ENCODE measurements around the gene GRM4.

Gene GRM4

GRCh38 chr6:34072727-34073126 lies 73.2 kb downstream of the GRM4 start:
- H3K4me1 ChIP-seq (ENCODE audit: control insufficient read depth, insufficient read depth, low read length, poor library complexity, severe bottlenecking) = no peaks in the 10 kb centered on the region
- H3K36me3 ChIP-seq (ENCODE audit: control insufficient read depth, insufficient read depth, low read length) = no peaks in the 10 kb centered on the region
- H3K4me3 ChIP-seq (ENCODE audit: insufficient read depth, low read depth, low read length, poor library complexity, severe bottlenecking) = no peak overlapping the region
- H3K27me3 ChIP-seq (replicated peaks; ENCODE audit: control insufficient read depth, insufficient read depth, low read length, poor library complexity, severe bottlenecking) = no peaks in the 10 kb centered on the region
- no peaks in the 10 kb centered on the region for H3K9me3 ChIP-seq (ENCODE audit: control insufficient read depth, low read length)
- no peak overlapping the region for H3K27ac ChIP-seq (ENCODE audit: insufficient read depth, low read length, poor library complexity, severe bottlenecking)
- no peak for DNase-seq

- H3K27me3 ChIP-seq (replicated peaks; ENCODE audit: control insufficient read depth, insufficient read depth, low read length, poor library complexity, severe bottlenecking) = no peaks in the 10 kb centered on the region
- no peak overlapping the region for H3K27ac ChIP-seq (ENCODE audit: insufficient read depth, low read length, poor library complexity, severe bottlenecking)
- no peak overlapping the region for H3K4me3 ChIP-seq (ENCODE audit: insufficient read depth, low read depth, low read length, poor library complexity, severe bottlenecking)
- no peak for DNase-seq
- no peaks in the 10 kb centered on the region for H3K36me3 ChIP-seq (ENCODE audit: control insufficient read depth, insufficient read depth, low read length)
- no peaks in the 10 kb centered on the region for H3K4me1 ChIP-seq (ENCODE audit: control insufficient read depth, insufficient read depth, low read length, poor library complexity, severe bottlenecking)
- no peaks in the 10 kb centered on the region for H3K9me3 ChIP-seq (ENCODE audit: control insufficient read depth, low read length)
These were observed 74.0 kb downstream of the GRM4 start for GRCh38 chr6:34071884-34072379.

GRCh38 chr6:34071136-34071883 lies 74.6 kb downstream of the GRM4 start:
- no peak overlapping the region for H3K27ac ChIP-seq (ENCODE audit: insufficient read depth, low read length, poor library complexity, severe bottlenecking)
- no peaks in the 10 kb centered on the region for H3K4me1 ChIP-seq (ENCODE audit: control insufficient read depth, insufficient read depth, low read length, poor library complexity, severe bottlenecking)
- no peak overlapping the region for H3K4me3 ChIP-seq (ENCODE audit: insufficient read depth, low read depth, low read length, poor library complexity, severe bottlenecking)
- no peaks in the 10 kb centered on the region for H3K36me3 ChIP-seq (ENCODE audit: control insufficient read depth, insufficient read depth, low read length)
- H3K27me3 ChIP-seq (replicated peaks; ENCODE audit: control insufficient read depth, insufficient read depth, low read length, poor library complexity, severe bottlenecking) = no peaks in the 10 kb centered on the region
- no peak for DNase-seq
- H3K9me3 ChIP-seq (ENCODE audit: control insufficient read depth, low read length) = no peaks in the 10 kb centered on the region

GRCh38 chr6:34070315-34071135 lies 75.4 kb downstream of the GRM4 start:
- Histone ChIP-seq H3K36me3 (ENCODE audit: control insufficient read depth, insufficient read depth, low read length) (no peaks in the 10 kb centered on the region), H3K27ac (ENCODE audit: insufficient read depth, low read length, poor library complexity, severe bottlenecking) (no peak overlapping the region), H3K4me3 (ENCODE audit: insufficient read depth, low read depth, low read length, poor library complexity, severe bottlenecking) (no peak overlapping the region), H3K4me1 (ENCODE audit: control insufficient read depth, insufficient read depth, low read length, poor library complexity, severe bottlenecking) (no peaks in the 10 kb centered on the region), H3K9me3 (ENCODE audit: control insufficient read depth, low read length) (no peaks in the 10 kb centered on the region), H3K27me3 (replicated peaks; ENCODE audit: control insufficient read depth, insufficient read depth, low read length, poor library complexity, severe bottlenecking) (no peaks in the 10 kb centered on the region)
- DNase-seq = no peak

GRCh38 chr6:34068462-34069044 lies 77.3 kb downstream of the GRM4 start:
- Histone ChIP-seq H3K4me3 (ENCODE audit: insufficient read depth, low read depth, low read length, poor library complexity, severe bottlenecking) (no peak overlapping the region), H3K27ac (ENCODE audit: insufficient read depth, low read length, poor library complexity, severe bottlenecking) (no peak overlapping the region), H3K9me3 (ENCODE audit: control insufficient read depth, low read length) (no peaks in the 10 kb centered on the region), H3K27me3 (replicated peaks; ENCODE audit: control insufficient read depth, insufficient read depth, low read length, poor library complexity, severe bottlenecking) (no peaks in the 10 kb centered on the region), H3K4me1 (ENCODE audit: control insufficient read depth, insufficient read depth, low read length, poor library complexity, severe bottlenecking) (no peaks in the 10 kb centered on the region), H3K36me3 (ENCODE audit: control insufficient read depth, insufficient read depth, low read length) (no peaks in the 10 kb centered on the region)
- DNase-seq = no peak

- Histone ChIP-seq H3K27ac (ENCODE audit: insufficient read depth, low read length, poor library complexity, severe bottlenecking) (no peak overlapping the region), H3K9me3 (ENCODE audit: control insufficient read depth, low read length) (no peaks in the 10 kb centered on the region), H3K36me3 (ENCODE audit: control insufficient read depth, insufficient read depth, low read length) (no peaks in the 10 kb centered on the region), H3K27me3 (replicated peaks; ENCODE audit: control insufficient read depth, insufficient read depth, low read length, poor library complexity, severe bottlenecking) (no peaks in the 10 kb centered on the region), H3K4me3 (ENCODE audit: insufficient read depth, low read depth, low read length, poor library complexity, severe bottlenecking) (no peak overlapping the region), H3K4me1 (ENCODE audit: control insufficient read depth, insufficient read depth, low read length, poor library complexity, severe bottlenecking) (no peaks in the 10 kb centered on the region)
- no peak for DNase-seq
These were observed 78.1 kb downstream of the GRM4 start for GRCh38 chr6:34067814-34068213.

- Histone ChIP-seq H3K4me3 (ENCODE audit: insufficient read depth, low read depth, low read length, poor library complexity, severe bottlenecking) (no peak overlapping the region), H3K27ac (ENCODE audit: insufficient read depth, low read length, poor library complexity, severe bottlenecking) (no peak overlapping the region), H3K36me3 (ENCODE audit: control insufficient read depth, insufficient read depth, low read length) (no peaks in the 10 kb centered on the region), H3K9me3 (ENCODE audit: control insufficient read depth, low read length) (no peaks in the 10 kb centered on the region), H3K4me1 (ENCODE audit: control insufficient read depth, insufficient read depth, low read length, poor library complexity, severe bottlenecking) (no peaks in the 10 kb centered on the region), H3K27me3 (replicated peaks; ENCODE audit: control insufficient read depth, insufficient read depth, low read length, poor library complexity, severe bottlenecking) (no peaks in the 10 kb centered on the region)
- DNase-seq = no peak
These were observed 78.8 kb downstream of the GRM4 start for GRCh38 chr6:34066772-34067770.

- Histone ChIP-seq H3K36me3 (ENCODE audit: control insufficient read depth, insufficient read depth, low read length) (no peaks in the 10 kb centered on the region), H3K27ac (ENCODE audit: insufficient read depth, low read length, poor library complexity, severe bottlenecking) (no peak overlapping the region), H3K4me1 (ENCODE audit: control insufficient read depth, insufficient read depth, low read length, poor library complexity, severe bottlenecking) (no peaks in the 10 kb centered on the region), H3K27me3 (replicated peaks; ENCODE audit: control insufficient read depth, insufficient read depth, low read length, poor library complexity, severe bottlenecking) (no peaks in the 10 kb centered on the region), H3K9me3 (ENCODE audit: control insufficient read depth, low read length) (no peaks in the 10 kb centered on the region), H3K4me3 (ENCODE audit: insufficient read depth, low read depth, low read length, poor library complexity, severe bottlenecking) (no peak overlapping the region)
- DNase-seq = no peak
These were observed 79.7 kb downstream of the GRM4 start for GRCh38 chr6:34066218-34066571.

- H3K36me3 ChIP-seq (ENCODE audit: control insufficient read depth, insufficient read depth, low read length) = no peaks in the 10 kb centered on the region
- no peaks in the 10 kb centered on the region for H3K27me3 ChIP-seq (replicated peaks; ENCODE audit: control insufficient read depth, insufficient read depth, low read length, poor library complexity, severe bottlenecking)
- H3K4me1 ChIP-seq (ENCODE audit: control insufficient read depth, insufficient read depth, low read length, poor library complexity, severe bottlenecking) = no peaks in the 10 kb centered on the region
- no peak overlapping the region for H3K4me3 ChIP-seq (ENCODE audit: insufficient read depth, low read depth, low read length, poor library complexity, severe bottlenecking)
- no peak overlapping the region for H3K27ac ChIP-seq (ENCODE audit: insufficient read depth, low read length, poor library complexity, severe bottlenecking)
- H3K9me3 ChIP-seq (ENCODE audit: control insufficient read depth, low read length) = no peaks in the 10 kb centered on the region
- no peak for DNase-seq
These were observed 80.2 kb downstream of the GRM4 start for GRCh38 chr6:34065466-34066217.
